ENCODE results near the gene BAIAP2. TPM values are rescaled to one million over a fixed set of nuclear protein-coding genes. Genes with fewer than 3 reads are reported as not detected.

BAIAP2 gene
- total RNA-seq, 6 donors from 2014 or later, result 90.7 to 231 (median 123) TPM

DNA sequence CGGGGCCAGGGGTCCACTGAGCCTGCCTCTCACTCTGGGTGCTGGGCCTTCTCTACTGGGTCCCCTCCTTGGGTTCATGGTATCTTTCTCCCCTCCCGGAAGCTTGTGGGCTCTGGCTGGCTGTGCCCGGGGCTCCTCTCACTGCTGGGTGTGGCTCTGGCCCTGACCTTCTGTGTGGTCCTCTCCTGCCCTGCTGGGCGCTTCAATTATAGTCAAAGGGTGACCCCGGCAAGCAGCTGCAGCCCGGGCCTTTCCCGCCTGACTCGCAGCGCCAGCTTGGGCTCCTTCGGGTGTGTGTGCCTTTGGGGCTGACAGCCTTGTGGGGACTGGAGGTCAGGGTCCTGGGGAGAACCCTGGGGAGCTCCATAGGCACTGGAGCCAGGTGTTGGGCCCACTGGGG lies 76.1 kb downstream of the BAIAP2 start:
- peaks cover 8 to 86% (median 53%) of the 10 kb centered on the region in 4 donors for H3K36me3 ChIP-seq
- no peak for ATAC-seq (ENCODE audit: low FRiP score in 2 of 2)
- WGBS, 2 donors, result 80% methylated on average over 10 of the region's 10 CpGs; no CpG with 5 or more reads in 1 of the 2 donors

GRCh38 chr17:81112450-81112849 lies 77.5 kb downstream of the BAIAP2 start:
- no peak for ATAC-seq (ENCODE audit: low FRiP score in 2 of 2)
- DNase-seq, result no peak
- no peak for TF ChIP-seq POLR2AphosphoS5 (IDR thresholded peaks at IDR 0.05)
- TF ChIP-seq, protein P1, sequence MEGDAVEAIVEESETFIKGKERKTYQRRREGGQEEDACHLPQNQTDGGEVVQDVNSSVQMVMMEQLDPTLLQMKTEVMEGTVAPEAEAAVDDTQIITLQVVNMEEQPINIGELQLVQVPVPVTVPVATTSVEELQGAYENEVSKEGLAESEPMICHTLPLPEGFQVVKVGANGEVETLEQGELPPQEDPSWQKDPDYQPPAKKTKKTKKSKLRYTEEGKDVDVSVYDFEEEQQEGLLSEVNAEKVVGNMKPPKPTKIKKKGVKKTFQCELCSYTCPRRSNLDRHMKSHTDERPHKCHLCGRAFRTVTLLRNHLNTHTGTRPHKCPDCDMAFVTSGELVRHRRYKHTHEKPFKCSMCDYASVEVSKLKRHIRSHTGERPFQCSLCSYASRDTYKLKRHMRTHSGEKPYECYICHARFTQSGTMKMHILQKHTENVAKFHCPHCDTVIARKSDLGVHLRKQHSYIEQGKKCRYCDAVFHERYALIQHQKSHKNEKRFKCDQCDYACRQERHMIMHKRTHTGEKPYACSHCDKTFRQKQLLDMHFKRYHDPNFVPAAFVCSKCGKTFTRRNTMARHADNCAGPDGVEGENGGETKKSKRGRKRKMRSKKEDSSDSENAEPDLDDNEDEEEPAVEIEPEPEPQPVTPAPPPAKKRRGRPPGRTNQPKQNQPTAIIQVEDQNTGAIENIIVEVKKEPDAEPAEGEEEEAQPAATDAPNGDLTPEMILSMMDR (IDR thresholded peaks at IDR 0.05), result no peak
- no peak for TF ChIP-seq EP300 (IDR thresholded peaks at IDR 0.05)
- no peak for TF ChIP-seq POLR2A (IDR thresholded peaks at IDR 0.05)
- no peak overlapping the region for H3K27ac ChIP-seq
- no peaks in the 10 kb centered on the region for H3K9me3 ChIP-seq
- WGBS, 2 donors, result 95 to 96% methylated on average over 23 of the region's 23 CpGs
- H3K4me3 ChIP-seq, result no peak overlapping the region
- H3K36me3 ChIP-seq, result peaks cover 2 to 86% (median 43%) of the 10 kb centered on the region in 4 donors
- H3K4me1 ChIP-seq, result no peaks in the 10 kb centered on the region
- H3K27me3 ChIP-seq, result no peaks in the 10 kb centered on the region

More for the DNA sequence above, 76.1 kb downstream of the BAIAP2 start:
- no peak for DNase-seq
- TF ChIP-seq, protein P1 (IDR thresholded peaks at IDR 0.05), result no peak
- TF ChIP-seq POLR2A (IDR thresholded peaks at IDR 0.05), result no peak
- TF ChIP-seq POLR2AphosphoS5 (IDR thresholded peaks at IDR 0.05), result no peak
- TF ChIP-seq EP300 (IDR thresholded peaks at IDR 0.05), result no peak
- no peaks in the 10 kb centered on the region for H3K4me1 ChIP-seq
- no peaks in the 10 kb centered on the region for H3K27me3 ChIP-seq
- H3K4me3 ChIP-seq, result no peak overlapping the region
- no peaks in the 10 kb centered on the region for H3K9me3 ChIP-seq
- no peak overlapping the region for H3K27ac ChIP-seq

- H3K27ac ChIP-seq, result no peak overlapping the region
- H3K27me3 ChIP-seq, result no peaks in the 10 kb centered on the region
- TF ChIP-seq EP300 (IDR thresholded peaks at IDR 0.05) (no peak), POLR2AphosphoS5 (IDR thresholded peaks at IDR 0.05) (no peak), POLR2A (IDR thresholded peaks at IDR 0.05) (no peak)
- TF ChIP-seq, protein P1 (IDR thresholded peaks at IDR 0.05), result no peak
Measured at GRCh38 chr17:81113158-81113724, 78.3 kb downstream of the BAIAP2 start.

DNA sequence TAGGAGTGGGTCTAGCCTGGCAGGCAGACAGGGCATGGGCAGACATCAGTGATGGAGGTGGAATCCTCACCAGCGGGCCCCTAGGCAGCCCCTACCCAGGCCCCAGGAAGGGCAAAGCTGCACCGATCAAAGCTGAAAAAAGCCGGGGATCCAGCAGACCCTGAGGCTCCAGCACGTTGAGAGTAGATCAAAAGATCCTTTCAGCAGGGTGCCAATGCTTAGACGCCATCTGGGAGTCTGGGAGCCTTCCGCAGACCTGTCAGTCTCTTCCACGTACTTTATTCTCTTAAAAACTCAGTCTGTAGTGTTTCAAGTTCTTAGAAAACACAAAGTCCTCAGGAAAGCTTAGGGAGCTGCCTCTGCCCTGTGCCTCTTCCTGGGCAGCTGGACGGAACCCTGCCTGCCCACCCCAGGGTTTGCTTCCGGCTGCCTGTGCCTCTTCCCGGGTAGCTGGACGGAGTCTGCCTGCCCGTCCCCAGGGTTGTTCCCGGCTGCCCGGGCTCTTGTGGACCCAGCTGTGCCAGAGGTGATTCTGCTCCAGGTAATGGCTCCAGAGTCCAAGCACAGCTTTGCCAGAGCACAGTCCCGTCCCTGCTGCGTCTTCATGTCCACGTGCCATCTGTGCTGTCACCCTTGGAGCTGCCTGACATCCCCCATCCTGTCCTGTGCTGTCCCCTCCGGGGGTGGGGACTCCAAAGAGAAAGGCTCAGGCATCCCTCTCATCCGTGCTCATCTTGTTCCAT lies 79.6 kb downstream of the BAIAP2 start:
- no peak for TF ChIP-seq POLR2AphosphoS5 (IDR thresholded peaks at IDR 0.05)
- TF ChIP-seq, protein P1 (IDR thresholded peaks at IDR 0.05), result no peak
- TF ChIP-seq POLR2A (IDR thresholded peaks at IDR 0.05), result no peak
- no peak for TF ChIP-seq EP300 (IDR thresholded peaks at IDR 0.05)
- peaks cover 0 to 71% (median 31%) of the 10 kb centered on the region in 4 donors for H3K36me3 ChIP-seq
- H3K27me3 ChIP-seq, result no peaks in the 10 kb centered on the region
- DNase-seq (no peak), ATAC-seq (ENCODE audit: low FRiP score in 2 of 2) (no peak)
- no peak overlapping the region for H3K4me3 ChIP-seq
- 86 to 89% methylated on average over 12 to 19 of the region's 19 CpGs for WGBS, 2 donors
- H3K9me3 ChIP-seq, result no peaks in the 10 kb centered on the region
- peaks cover 0 to 17% (median 8%) of the 10 kb centered on the region in 4 donors for H3K4me1 ChIP-seq
- no peak overlapping the region for H3K27ac ChIP-seq

More at GRCh38 chr17:81113158-81113724, 78.3 kb downstream of the BAIAP2 start:
- DNase-seq, result no peak
- Histone ChIP-seq H3K9me3 (no peaks in the 10 kb centered on the region), H3K4me3 (no peak overlapping the region), H3K36me3 (peaks cover 2 to 84% (median 39%) of the 10 kb centered on the region in 4 donors), H3K4me1 (peaks cover 0 to 4% (median 0%) of the 10 kb centered on the region in 4 donors)
- ATAC-seq (ENCODE audit: low FRiP score in 2 of 2), result no peak
- WGBS, 2 donors, result 85 to 92% methylated on average over 9 to 19 of the region's 21 CpGs
